22Rv1 (cell line): ENCODE results near the gene CCDC85A.

Experiments used
- ZFX ChIP-seq: fragments of 450-650 bp; IDR thresholded peaks from 2 replicates; pipeline ENCODE4 v1.6.1; 2017; ENCODE audit warnings: antibody characterized with exemption, borderline replicate concordance
- TF ChIP-seq, protein P1 (sequence below): fragments of 450-650 bp; IDR thresholded peaks from 2 replicates; pipeline ENCODE4 v1.5.1; 2017; ENCODE audit warnings: mild to moderate bottlenecking

- TF ChIP-seq, protein P1, sequence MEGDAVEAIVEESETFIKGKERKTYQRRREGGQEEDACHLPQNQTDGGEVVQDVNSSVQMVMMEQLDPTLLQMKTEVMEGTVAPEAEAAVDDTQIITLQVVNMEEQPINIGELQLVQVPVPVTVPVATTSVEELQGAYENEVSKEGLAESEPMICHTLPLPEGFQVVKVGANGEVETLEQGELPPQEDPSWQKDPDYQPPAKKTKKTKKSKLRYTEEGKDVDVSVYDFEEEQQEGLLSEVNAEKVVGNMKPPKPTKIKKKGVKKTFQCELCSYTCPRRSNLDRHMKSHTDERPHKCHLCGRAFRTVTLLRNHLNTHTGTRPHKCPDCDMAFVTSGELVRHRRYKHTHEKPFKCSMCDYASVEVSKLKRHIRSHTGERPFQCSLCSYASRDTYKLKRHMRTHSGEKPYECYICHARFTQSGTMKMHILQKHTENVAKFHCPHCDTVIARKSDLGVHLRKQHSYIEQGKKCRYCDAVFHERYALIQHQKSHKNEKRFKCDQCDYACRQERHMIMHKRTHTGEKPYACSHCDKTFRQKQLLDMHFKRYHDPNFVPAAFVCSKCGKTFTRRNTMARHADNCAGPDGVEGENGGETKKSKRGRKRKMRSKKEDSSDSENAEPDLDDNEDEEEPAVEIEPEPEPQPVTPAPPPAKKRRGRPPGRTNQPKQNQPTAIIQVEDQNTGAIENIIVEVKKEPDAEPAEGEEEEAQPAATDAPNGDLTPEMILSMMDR, result no peak
- no peak for TF ChIP-seq ZFX
Measured at GRCh38 chr2:56337342-56337741, 153.6 kb downstream of the CCDC85A start.
